VCaP (cell line): Measurements from ENCODE around the gene PCSK6.
A peak's percentile ranks its signal among the peaks of the same experiment; 100 is the strongest.

Experiments used
- H3K27ac ChIP-seq: fragments of 450-650 bp; 2 replicates; pipeline ENCODE4 v1.5.1; 2017
- CTCF ChIP-seq: fragments of 450-650 bp; conservative IDR thresholded peaks from 2 replicates; pipeline ENCODE4 v1.5.1; 2017; ENCODE audit warnings: mild to moderate bottlenecking, moderate library complexity

The PCSK6 gene

GRCh38 chr15:101489599-101490407 is at the start of gene PCSK6:
Gene PCSK6, minus strand, starts transcription at chr15:101489707. Its CDS starts 37 bp downstream, at chr15:101489670.
- peak within 1 kb of the TSS; percentile 67; the same call in 1 of the 2 replicates for H3K27ac ChIP-seq
- TF ChIP-seq CTCF, result no peak

DNA sequence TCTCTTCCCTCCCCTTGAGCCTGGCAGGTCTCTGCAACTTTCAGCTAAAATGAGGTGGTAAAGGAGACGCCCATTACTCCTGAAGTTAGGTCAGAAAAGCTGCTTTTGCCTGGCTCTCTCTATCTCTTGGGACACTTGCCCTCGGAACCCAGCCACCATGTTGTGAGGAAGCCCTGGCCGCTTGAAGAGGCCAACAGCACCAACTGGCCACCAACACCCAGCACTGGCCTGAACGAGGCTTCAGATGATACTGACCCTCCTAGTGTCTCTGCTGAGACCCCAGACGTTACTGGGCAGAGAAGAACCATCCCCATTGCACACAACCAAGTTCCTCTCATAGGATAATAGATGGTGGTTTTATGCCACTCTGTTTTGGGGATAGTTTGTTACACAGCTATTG is 49.5 kb upstream of the PCSK6 start:
- no peak overlapping the region for H3K27ac ChIP-seq
- no peak for TF ChIP-seq CTCF

- TF ChIP-seq CTCF, result no peak
- H3K27ac ChIP-seq, result no peak overlapping the region
Measured at GRCh38 chr15:101538177-101538576, 48.7 kb upstream of the PCSK6 start.

- no peak for TF ChIP-seq CTCF
- H3K27ac ChIP-seq, result no peak overlapping the region
Measured at GRCh38 chr15:101537483-101538080, 48.1 kb upstream of the PCSK6 start.

GRCh38 chr15:101536875-101537405 is 47.4 kb upstream of the PCSK6 start:
- H3K27ac ChIP-seq, result no peak overlapping the region
- no peak for TF ChIP-seq CTCF

DNA sequence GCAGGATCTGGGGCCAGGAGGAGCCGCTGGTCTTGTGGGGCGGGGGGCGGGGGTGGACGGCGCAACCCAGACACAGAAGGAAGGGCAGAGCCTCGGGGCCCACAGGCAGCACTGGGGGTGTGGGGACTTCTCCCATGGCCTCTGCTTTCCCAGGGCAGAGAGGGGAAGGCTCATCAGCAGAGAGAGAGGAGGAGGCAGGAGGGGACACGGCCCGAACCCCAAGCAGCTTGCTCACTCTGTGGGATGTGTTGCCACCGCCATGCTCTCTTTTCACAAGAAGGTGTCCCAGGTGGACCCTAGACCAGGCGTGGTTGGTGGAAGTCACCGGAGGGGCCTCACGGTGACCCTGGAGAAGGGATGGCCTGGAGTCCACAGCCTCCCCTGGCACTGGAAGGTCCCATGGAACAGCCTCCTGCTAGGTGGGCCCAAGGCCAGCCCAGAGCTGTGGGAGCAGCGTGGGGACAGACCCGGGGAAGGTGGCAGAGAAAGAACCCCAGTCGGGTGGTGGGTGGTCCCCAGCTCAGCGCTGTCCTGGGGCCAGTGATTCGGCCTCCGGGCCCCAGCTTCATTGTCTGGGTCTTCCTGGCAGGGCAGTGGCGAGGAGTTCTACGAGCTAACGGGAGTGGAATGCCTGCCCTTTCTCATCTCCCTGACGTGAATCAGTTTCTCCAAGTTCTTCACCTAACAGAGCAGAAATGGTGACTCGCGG is 46.8 kb upstream of the PCSK6 start:
- no peak for TF ChIP-seq CTCF
- no peak overlapping the region for H3K27ac ChIP-seq

DNA sequence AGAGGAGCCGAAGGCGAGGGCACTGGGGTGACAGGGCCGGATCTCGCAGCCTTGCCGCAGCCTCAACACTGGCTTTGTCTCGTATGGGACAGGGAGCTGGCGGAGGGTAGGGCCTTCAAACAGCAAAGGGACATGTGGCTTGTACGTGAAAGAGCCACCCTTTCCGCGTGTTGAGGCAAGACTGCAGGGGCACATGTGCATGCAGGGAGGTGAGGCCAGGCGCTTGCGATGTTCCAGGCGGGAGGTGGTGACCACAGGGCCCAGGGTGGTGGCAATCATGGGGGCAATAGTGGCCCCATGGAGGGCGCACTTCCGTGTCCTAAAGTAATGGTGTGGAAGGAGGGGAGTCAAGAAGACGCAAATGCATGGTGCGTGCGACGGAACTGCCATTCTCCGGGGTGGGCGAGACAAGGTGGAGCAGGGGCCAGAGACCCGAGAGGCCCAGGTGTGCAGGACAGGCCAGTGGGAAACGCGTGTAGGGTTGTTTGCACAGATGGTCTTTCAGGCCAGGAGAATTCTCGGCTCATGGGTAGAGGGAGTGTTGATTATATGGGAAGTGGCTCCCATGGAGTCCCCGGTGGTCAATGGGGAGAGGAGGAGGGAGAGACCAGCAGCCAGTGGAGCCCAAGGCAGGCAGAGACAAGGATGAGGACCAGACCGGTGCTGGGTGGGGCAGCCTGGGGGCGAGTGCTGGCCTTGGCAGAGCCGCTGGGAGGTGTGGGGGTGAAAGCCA is 45.8 kb upstream of the PCSK6 start:
- TF ChIP-seq CTCF, result no peak

More for the DNA sequence above, 45.8 kb upstream of the PCSK6 start:
- H3K27ac ChIP-seq, result no peak overlapping the region
